ENCODE measurements around the gene KRTAP9-7.
"Not testable (repeated sequence)": the region's sequence is repeated elsewhere in the genome, so short reads cannot be mapped to it uniquely, and the experiment has no call there.

- TF ChIP-seq, protein P1, sequence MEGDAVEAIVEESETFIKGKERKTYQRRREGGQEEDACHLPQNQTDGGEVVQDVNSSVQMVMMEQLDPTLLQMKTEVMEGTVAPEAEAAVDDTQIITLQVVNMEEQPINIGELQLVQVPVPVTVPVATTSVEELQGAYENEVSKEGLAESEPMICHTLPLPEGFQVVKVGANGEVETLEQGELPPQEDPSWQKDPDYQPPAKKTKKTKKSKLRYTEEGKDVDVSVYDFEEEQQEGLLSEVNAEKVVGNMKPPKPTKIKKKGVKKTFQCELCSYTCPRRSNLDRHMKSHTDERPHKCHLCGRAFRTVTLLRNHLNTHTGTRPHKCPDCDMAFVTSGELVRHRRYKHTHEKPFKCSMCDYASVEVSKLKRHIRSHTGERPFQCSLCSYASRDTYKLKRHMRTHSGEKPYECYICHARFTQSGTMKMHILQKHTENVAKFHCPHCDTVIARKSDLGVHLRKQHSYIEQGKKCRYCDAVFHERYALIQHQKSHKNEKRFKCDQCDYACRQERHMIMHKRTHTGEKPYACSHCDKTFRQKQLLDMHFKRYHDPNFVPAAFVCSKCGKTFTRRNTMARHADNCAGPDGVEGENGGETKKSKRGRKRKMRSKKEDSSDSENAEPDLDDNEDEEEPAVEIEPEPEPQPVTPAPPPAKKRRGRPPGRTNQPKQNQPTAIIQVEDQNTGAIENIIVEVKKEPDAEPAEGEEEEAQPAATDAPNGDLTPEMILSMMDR (IDR thresholded peaks at IDR 0.05; ENCODE audit: insufficient read depth, low read length, poor library complexity, severe bottlenecking): not testable (repeated sequence)
- TF ChIP-seq EZH2phosphoT487 (conservative IDR thresholded peaks at IDR 0.05; ENCODE audit: low read length): not testable (repeated sequence)
These were observed at the start of gene KRTAP9-7 for GRCh38 chr17:41275648-41276190.
